DND-41 (cell line): ENCODE data around the gene CPN2.

Experiments used
- ATAC-seq: fragments of 200-7000 bp; cut with Tn5 transposase; 3 replicates; pipeline ENCODE4 v1.9.1; 2021; ENCODE audit warnings: low read depth; ENCODE audit not compliant: insufficient read depth
- DNase-seq: peaks from one replicate; pipeline ENCODE4 v3.0.0-alpha.2; 2020
- H2AFZ ChIP-seq: 2 replicates; pipeline ENCODE4 v1.6.0; 2012; ENCODE audit warnings: low read depth, low read length
- H3K27ac ChIP-seq: 2 replicates; pipeline ENCODE4 v1.5.1; 2012; ENCODE audit warnings: low read length, inconsistent platforms
- H3K27me3 ChIP-seq: fragments of 200-600 bp; sonication (generic); 2 replicates; pipeline ENCODE4 v1.6.0; 2012; ENCODE audit warnings: low read length, mild to moderate bottlenecking, inconsistent platforms; ENCODE audit not compliant: insufficient read depth, poor library complexity
- H3K36me3 ChIP-seq: 2 replicates; pipeline ENCODE4 v1.5.1; 2012; ENCODE audit warnings: low read length, inconsistent platforms; ENCODE audit not compliant: insufficient read depth
- H3K4me1 ChIP-seq: 2 replicates; pipeline ENCODE4 v1.5.1; 2012; ENCODE audit warnings: mild to moderate bottlenecking, low read length; ENCODE audit not compliant: insufficient read depth
- H3K4me2 ChIP-seq: 2 replicates; pipeline ENCODE4 v1.6.0; 2012; ENCODE audit warnings: mild to moderate bottlenecking, moderate library complexity, low read length, inconsistent platforms; ENCODE audit not compliant: insufficient read depth
- H3K4me3 ChIP-seq, 2 experiments: fragments of 200-600 bp in 1 of 2; shearing (Covaris generic) in 1 of 2; 2 replicates each; pipeline ENCODE4 v1.5.1; 2012 to 2016; ENCODE audit warnings: inconsistent platforms in 2 of 2, low read length in 2 of 2, mild to moderate bottlenecking in 2 of 2, low read depth in 1 of 2, moderate library complexity in 1 of 2
- H3K79me2 ChIP-seq: 2 replicates; pipeline ENCODE4 v1.6.0; 2012; ENCODE audit warnings: low read length, inconsistent platforms; ENCODE audit not compliant: insufficient read depth
- H3K9ac ChIP-seq: 2 replicates; pipeline ENCODE4 v1.6.0; 2012; ENCODE audit warnings: low read depth, mild to moderate bottlenecking, inconsistent platforms, low read length, moderate library complexity
- H3K9me3 ChIP-seq: 2 replicates; pipeline ENCODE4 v1.5.1; 2012; ENCODE audit warnings: low read length, moderate library complexity, mild to moderate bottlenecking, inconsistent platforms; ENCODE audit not compliant: insufficient read depth, severe bottlenecking
- H4K20me1 ChIP-seq: 2 replicates; pipeline ENCODE4 v1.6.0; 2012; ENCODE audit warnings: low read length; ENCODE audit not compliant: insufficient read depth
- EZH2 ChIP-seq: IDR thresholded peaks from 3 replicates; pipeline ENCODE4 v1.6.1; 2012; ENCODE audit warnings: borderline replicate concordance, low read depth, mild to moderate bottlenecking, moderate library complexity, low read length, inconsistent platforms; ENCODE audit not compliant: severe bottlenecking
- TF ChIP-seq, protein P1 (sequence below): IDR thresholded peaks from 2 replicates; pipeline ENCODE4 v1.5.1; 2012; ENCODE audit warnings: borderline replicate concordance, low read length, moderate library complexity, mild to moderate bottlenecking; ENCODE audit not compliant: poor library complexity, severe bottlenecking; ENCODE audit errors: extremely low read depth

CPN2 gene

GRCh38 chr3:194328942-194329582 lies 22.1 kb downstream of the CPN2 start:
- Histone ChIP-seq H3K79me2 (no peaks in the 10 kb centered on the region), H3K4me2 (no peak overlapping the region), H3K4me1 (peaks cover 8% of the 10 kb centered on the region), H3K27ac (no peak overlapping the region), H3K9me3 (no peaks in the 10 kb centered on the region), H4K20me1 (peaks cover 9% of the 10 kb centered on the region), H3K27me3 (peaks cover 19% of the 10 kb centered on the region), H3K4me3 (no peak overlapping the region), H2AFZ (no peak overlapping the region), H3K9ac (no peak overlapping the region), H3K36me3 (no peaks in the 10 kb centered on the region)
- DNase-seq (no peak), ATAC-seq (no peak)
- TF ChIP-seq EZH2: no peak
- TF ChIP-seq, protein P1, sequence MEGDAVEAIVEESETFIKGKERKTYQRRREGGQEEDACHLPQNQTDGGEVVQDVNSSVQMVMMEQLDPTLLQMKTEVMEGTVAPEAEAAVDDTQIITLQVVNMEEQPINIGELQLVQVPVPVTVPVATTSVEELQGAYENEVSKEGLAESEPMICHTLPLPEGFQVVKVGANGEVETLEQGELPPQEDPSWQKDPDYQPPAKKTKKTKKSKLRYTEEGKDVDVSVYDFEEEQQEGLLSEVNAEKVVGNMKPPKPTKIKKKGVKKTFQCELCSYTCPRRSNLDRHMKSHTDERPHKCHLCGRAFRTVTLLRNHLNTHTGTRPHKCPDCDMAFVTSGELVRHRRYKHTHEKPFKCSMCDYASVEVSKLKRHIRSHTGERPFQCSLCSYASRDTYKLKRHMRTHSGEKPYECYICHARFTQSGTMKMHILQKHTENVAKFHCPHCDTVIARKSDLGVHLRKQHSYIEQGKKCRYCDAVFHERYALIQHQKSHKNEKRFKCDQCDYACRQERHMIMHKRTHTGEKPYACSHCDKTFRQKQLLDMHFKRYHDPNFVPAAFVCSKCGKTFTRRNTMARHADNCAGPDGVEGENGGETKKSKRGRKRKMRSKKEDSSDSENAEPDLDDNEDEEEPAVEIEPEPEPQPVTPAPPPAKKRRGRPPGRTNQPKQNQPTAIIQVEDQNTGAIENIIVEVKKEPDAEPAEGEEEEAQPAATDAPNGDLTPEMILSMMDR: no peak

DNA sequence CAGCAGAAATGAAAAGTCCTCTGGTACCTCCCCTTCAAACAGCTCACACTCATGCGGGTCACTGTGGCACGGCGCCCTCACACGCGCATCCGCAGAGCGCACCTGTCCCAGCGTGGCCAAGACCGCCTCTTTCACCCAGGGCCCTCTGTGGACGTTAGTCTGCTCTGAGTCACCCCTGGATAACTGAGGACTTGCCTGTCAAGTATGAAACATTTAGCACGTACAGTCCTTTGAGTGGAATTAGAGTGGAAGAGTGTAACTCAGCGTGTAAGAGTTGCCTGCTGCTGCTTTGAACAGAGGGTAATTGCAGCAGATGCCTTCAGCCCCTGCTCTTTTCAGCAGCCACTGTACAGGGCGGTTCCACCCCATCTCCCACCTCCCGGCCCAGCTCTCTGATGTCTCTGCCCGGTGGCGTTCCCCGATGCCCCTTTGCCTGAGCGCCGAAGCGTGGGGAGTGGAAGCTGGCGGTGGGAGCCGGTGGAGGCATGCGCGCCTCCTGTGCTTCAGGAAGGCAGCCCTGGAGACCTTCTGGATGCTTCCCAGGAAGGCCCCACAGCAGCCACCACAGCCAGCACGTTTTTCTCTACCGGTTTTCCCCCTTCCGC lies 23.0 kb downstream of the CPN2 start:
- H3K4me1 ChIP-seq: no peaks in the 10 kb centered on the region
- no peak overlapping the region for H2AFZ ChIP-seq
- peaks cover 14% of the 10 kb centered on the region for H3K27me3 ChIP-seq
- H3K4me3 ChIP-seq: no peak overlapping the region
- H3K9ac ChIP-seq: no peak overlapping the region
- H3K9me3 ChIP-seq: no peaks in the 10 kb centered on the region
- no peak overlapping the region for H3K27ac ChIP-seq
- no peaks in the 10 kb centered on the region for H3K36me3 ChIP-seq
- H3K79me2 ChIP-seq: no peaks in the 10 kb centered on the region
- ATAC-seq (peak; percentile 60), DNase-seq (no peak)
- H3K4me2 ChIP-seq: no peak overlapping the region
- TF ChIP-seq EZH2: no peak
- TF ChIP-seq, protein P1: no peak
- peaks cover 9% of the 10 kb centered on the region for H4K20me1 ChIP-seq

- H3K4me2 ChIP-seq: no peak overlapping the region
- H3K27ac ChIP-seq: no peak overlapping the region
- DNase-seq: no peak
- no peaks in the 10 kb centered on the region for H3K79me2 ChIP-seq
- no peak for ATAC-seq
- no peak overlapping the region for H2AFZ ChIP-seq
- no peaks in the 10 kb centered on the region for H3K36me3 ChIP-seq
- H3K4me3 ChIP-seq: no peak overlapping the region
- H3K27me3 ChIP-seq: peaks cover 7% of the 10 kb centered on the region
- TF ChIP-seq, protein P1: no peak
- no peak overlapping the region for H3K9ac ChIP-seq
- no peaks in the 10 kb centered on the region for H3K4me1 ChIP-seq
- peaks cover 9% of the 10 kb centered on the region for H4K20me1 ChIP-seq
- no peaks in the 10 kb centered on the region for H3K9me3 ChIP-seq
Observed at GRCh38 chr3:194327218-194328052, 23.7 kb downstream of the CPN2 start.
